Sigmoid colon (tissue), 7 donors: Measurements from ENCODE around the gene TREM2. TPM values are rescaled to one million over a fixed set of nuclear protein-coding genes. Genes with fewer than 3 reads are reported as not detected.
"Not testable (repeated sequence)": the region's sequence is repeated elsewhere in the genome, so short reads cannot be mapped to it uniquely, and the experiment has no call there.

Experiments
- DNase-seq: peaks from one replicate; pipeline ENCODE4 v3.0.0-alpha.2; 2019
- H3K27ac ChIP-seq, 4 donors: fragments of 200-600 bp; sonication (generic); one replicate each; pipeline ENCODE4 v1.5.1; 2016 to 2019; ENCODE audit warnings: mild to moderate bottlenecking in 1 of 4
- H3K27me3 ChIP-seq, 3 donors: fragments of 200-600 bp; sonication (generic); one replicate each; pipeline ENCODE4 v1.5.1; 2019; ENCODE audit warnings: mild to moderate bottlenecking in 1 of 3
- H3K36me3 ChIP-seq, 4 donors: fragments of 200-600 bp; sonication (generic); one replicate each; pipeline ENCODE4 v1.5.1; 2016 to 2019
- H3K4me1 ChIP-seq, 4 donors: fragments of 200-600 bp; sonication (generic); one replicate each; pipeline ENCODE4 v1.5.1; 2017 to 2019
- H3K4me3 ChIP-seq, 4 donors: fragments of 200-600 bp; sonication (generic); one replicate each; pipeline ENCODE4 v1.5.1; 2017 to 2019; ENCODE audit warnings: mild to moderate bottlenecking in 2 of 4, moderate library complexity in 1 of 4
- H3K9me3 ChIP-seq, 4 donors: fragments of 200-600 bp in 3 of 4; sonication (generic) in 3 of 4; one replicate each; pipeline versions ENCODE4 v1.5.1 to v1.6.1; 2013 to 2019
- CTCF ChIP-seq, 4 experiments: fragments of 450-650 bp in 3 of 4; fragments of 200-600 bp in 1 of 4; IDR thresholded peaks; one replicate each; pipeline ENCODE4 v1.5.1; 2016 to 2019; ENCODE audit warnings: antibody characterized with exemption in 4 of 4, mild to moderate bottlenecking in 3 of 4, moderate library complexity in 2 of 4
- EP300 ChIP-seq, 4 donors: sonication (generic); formaldehyde crosslinking; IDR thresholded peaks; one replicate each; pipeline ENCODE4 v1.6.1; 2017; ENCODE audit warnings: antibody characterized with exemption in 4 of 4
- POLR2A ChIP-seq, 2 donors: fragments of 450-650 bp; IDR thresholded peaks; one replicate each; pipeline ENCODE4 v1.6.1; 2016; ENCODE audit warnings: antibody characterized with exemption in 2 of 2, mild to moderate bottlenecking in 2 of 2, moderate library complexity in 2 of 2
- POLR2AphosphoS5 ChIP-seq, 4 donors: sonication (generic); formaldehyde crosslinking; IDR thresholded peaks; one replicate each; pipeline ENCODE4 v1.6.1; 2017; ENCODE audit warnings: antibody characterized with exemption in 4 of 4
- WGBS, 2 donors: extraction: QIAGEN DNeasy Blood & Tissue Kit; methylation state at CpG; one replicate each; pipeline ENCODE4 v1.1.7; 2013; 5-methylcytosine and 5-hydroxymethylcytosine counted together
- intact Hi-C: fragments of 100-400 bp; cut with DNase I; formaldehyde crosslinking; loops from one replicate; pipeline ENCODE4 v1.15.1; 2023
- polyA plus RNA-seq, 3 donors: library from polyadenylated mRNA; stranded (reverse); fragments of 200-250 nt; gene quantifications; one replicate each; pipeline ENCODE4 v1.2.3, GENCODE V29; 2013
- total RNA-seq, 4 donors: library from RNA; depleted of rRNA; stranded (reverse); fragments of >200 nt; gene quantifications; one replicate each; pipeline ENCODE4 v1.1.0, GENCODE V29; 2016
- donor health status: healthy with polysubstance abuse.
- donor health status: Bipolar disorder and iron deficiency.
- donor health status: healthy.

Gene TREM2
- total and polyA plus RNA-seq, 7 donors, result 0.83 to 7.4 (median 3.4) TPM; not detected in 1

- no peak for DNase-seq
- Histone ChIP-seq H3K4me1 (no peaks in the 10 kb centered on the region), H3K4me3 (no peak overlapping the region), H3K27me3 (peaks cover 0 to 17% (median 0%) of the 10 kb centered on the region in 3 donors), H3K27ac (no peak overlapping the region), H3K36me3 (no peaks in the 10 kb centered on the region), H3K9me3 (peaks cover 0 to 7% (median 2%) of the 10 kb centered on the region in 4 donors)
- 94% methylated on average over 2 of the region's 2 CpGs for WGBS, 2 donors
- intact Hi-C loops, result no loop called here
- TF ChIP-seq CTCF (IDR thresholded peaks at IDR 0.05), result no peak
- TF ChIP-seq POLR2A (IDR thresholded peaks at IDR 0.05), result no peak
- no peak for TF ChIP-seq EP300 (IDR thresholded peaks at IDR 0.05)
- TF ChIP-seq POLR2AphosphoS5 (IDR thresholded peaks at IDR 0.05), result no peak
These were observed 27.1 kb upstream of the TREM2 start for GRCh38 chr6:41189967-41190366.

- H3K36me3 ChIP-seq, intact Hi-C loops, H3K9me3 ChIP-seq, H3K4me1 ChIP-seq, H3K27ac ChIP-seq, H3K4me3 ChIP-seq, DNase-seq: not testable (repeated sequence)
- H3K27me3 ChIP-seq, result peaks cover 0 to 10% (median 0%) of the 10 kb centered on the region in 3 donors
These were observed 26.1 kb upstream of the TREM2 start for GRCh38 chr6:41189046-41189445.

GRCh38 chr6:41187924-41188886, 25.3 kb upstream of the TREM2 start:
- Histone ChIP-seq H3K27me3 (peaks cover 0 to 10% (median 0%) of the 10 kb centered on the region in 3 donors), H3K36me3 (no peaks in the 10 kb centered on the region), H3K27ac (no peak overlapping the region), H3K4me3 (no peak overlapping the region), H3K4me1 (no peaks in the 10 kb centered on the region), H3K9me3 (peaks cover 0 to 7% (median 2%) of the 10 kb centered on the region in 4 donors)
- DNase-seq, result no peak
- 69 to 85% methylated on average over 8 of the region's 8 CpGs for WGBS, 2 donors
- no peak for TF ChIP-seq POLR2AphosphoS5 (IDR thresholded peaks at IDR 0.05)
- TF ChIP-seq CTCF (IDR thresholded peaks at IDR 0.05), result no peak
- TF ChIP-seq POLR2A (IDR thresholded peaks at IDR 0.05), result no peak
- TF ChIP-seq EP300 (IDR thresholded peaks at IDR 0.05), result no peak
- intact Hi-C loops, result no loop called here

GRCh38 chr6:41186031-41186562, 23.2 kb upstream of the TREM2 start:
- 63 to 76% methylated on average over 10 of the region's 10 CpGs for WGBS, 2 donors
- DNase-seq, result no peak
- no peaks in the 10 kb centered on the region for H3K4me1 ChIP-seq

More at GRCh38 chr6:41186031-41186562, 23.2 kb upstream of the TREM2 start:
- Histone ChIP-seq H3K4me3 (no peak overlapping the region), H3K27me3 (no peaks in the 10 kb centered on the region), H3K9me3 (peaks cover 0 to 7% (median 2%) of the 10 kb centered on the region in 4 donors), H3K27ac (no peak overlapping the region), H3K36me3 (no peaks in the 10 kb centered on the region)
- intact Hi-C loops, result no loop called here
- TF ChIP-seq POLR2A (IDR thresholded peaks at IDR 0.05) (no peak), POLR2AphosphoS5 (IDR thresholded peaks at IDR 0.05) (no peak), CTCF (IDR thresholded peaks at IDR 0.05) (no peak)
